Caco-2 (cell line): ENCODE data around the gene SIK1. TPM values are rescaled to one million over a fixed set of nuclear protein-coding genes. Genes with fewer than 3 reads are reported as not detected.
"Not testable (repeated sequence)": the region's sequence is repeated elsewhere in the genome, so short reads cannot be mapped to it uniquely, and the experiment has no call there.

Source experiments
- BruUV-seq: library from RNA; stranded (reverse); fragments of 400-500 nt; replicated peaks from 2 replicates; lab custom pipeline; 2021; lab: Mats Ljungman, UMichigan
- CTCF ChIA-PET: fragments of 300-600 bp; sonication (Branson Sonifier 250); formaldehyde crosslinking; loops from one replicate; lab custom pipeline; 2022; ENCODE audit warnings: antibody characterized with exemption; lab: Charles Lee
- POLR2A ChIA-PET: fragments of 300-600 bp; sonication (Branson Sonifier 250); formaldehyde crosslinking; loops from one replicate; lab custom pipeline; 2022; ENCODE audit warnings: antibody characterized with exemption; lab: Charles Lee
- DNase-seq, 2 experiments: peaks; one replicate each; pipeline versions ENCODE4 v3.0.0 to v3.0.0-alpha.2; 2020 to 2022
- H3K27me3 ChIP-seq: replicated peaks from 2 replicates; pipeline ENCODE4 v1.6.0; 2011; ENCODE audit warnings: low read length; ENCODE audit not compliant: control insufficient read depth, insufficient read depth
- H3K36me3 ChIP-seq: 2 replicates; pipeline ENCODE4 v1.5.1; 2011; ENCODE audit warnings: low read length; ENCODE audit not compliant: control insufficient read depth, insufficient read depth
- H3K4me1 ChIP-seq: fragments of 250-450 bp; sonication (Bioruptor Pico); 2 replicates; pipeline ENCODE4 v1.5.1; 2020; ENCODE audit warnings: mild to moderate bottlenecking
- H3K4me3 ChIP-seq: 2 replicates; pipeline ENCODE4 v1.5.1; 2011; ENCODE audit warnings: low read depth, mild to moderate bottlenecking, control low read depth, low read length
- H3K9me3 ChIP-seq: fragments of 250-450 bp; sonication (Bioruptor Pico); 2 replicates; pipeline ENCODE4 v1.5.1; 2020; ENCODE audit warnings: mild to moderate bottlenecking, moderate library complexity
- H3K27ac Mint-ChIP-seq: one replicate; pipeline ENCODE4 v1.8.0; 2022; ENCODE audit warnings: mixed read lengths; ENCODE audit not compliant: unreplicated experiment
- H3K27me3 Mint-ChIP-seq: one replicate; pipeline ENCODE4 v1.8.0; 2022; ENCODE audit warnings: mixed read lengths; ENCODE audit not compliant: insufficient read depth, unreplicated experiment
- H3K36me3 Mint-ChIP-seq: one replicate; pipeline ENCODE4 v1.8.0; 2022; ENCODE audit warnings: mild to moderate bottlenecking, mixed read lengths; ENCODE audit not compliant: insufficient read depth, unreplicated experiment
- H3K4me1 Mint-ChIP-seq: one replicate; pipeline ENCODE4 v1.8.0; 2022; ENCODE audit warnings: low read depth, mixed read lengths; ENCODE audit not compliant: unreplicated experiment
- H3K4me3 Mint-ChIP-seq: one replicate; pipeline ENCODE4 v1.8.0; 2022; ENCODE audit warnings: mild to moderate bottlenecking, moderate library complexity, mixed read lengths; ENCODE audit not compliant: unreplicated experiment
- H3K9me3 Mint-ChIP-seq: one replicate; pipeline ENCODE4 v1.8.0; 2022; ENCODE audit warnings: mixed read lengths; ENCODE audit not compliant: unreplicated experiment
- intact Hi-C: fragments of 100-400 bp; cut with micrococcal nuclease; formaldehyde crosslinking; loops from one replicate; pipeline ENCODE4 v1.10.0; 2022; ENCODE audit not compliant: unreplicated experiment
- total RNA-seq: library from RNA; stranded (reverse); gene quantifications from 2 replicates; pipeline ENCODE4 v1.2.3, GENCODE V29; 2022

Gene SIK1
- total RNA-seq, 1 experiment from 2014 or later = 69.4 TPM

DNA sequence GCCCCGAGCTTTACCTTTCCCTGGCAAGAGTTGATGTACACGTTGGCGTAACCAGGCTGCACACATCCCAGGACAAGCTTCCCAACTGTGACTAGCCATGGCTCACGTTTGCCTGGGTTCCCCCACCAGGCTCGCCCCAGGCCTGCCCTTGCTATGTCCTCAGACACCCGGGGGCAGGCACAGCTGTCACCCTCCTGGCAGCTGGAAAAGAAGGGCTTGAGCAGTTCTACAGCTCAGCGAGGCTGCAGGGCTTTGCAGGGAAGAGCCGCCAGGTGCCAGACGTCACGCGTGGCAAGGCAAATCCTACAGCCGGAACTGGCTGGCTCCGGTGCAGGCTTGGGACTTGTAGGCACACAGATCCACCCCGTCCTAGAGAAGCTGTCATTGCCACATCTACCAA is 22.5 kb downstream of the SIK1 start:
- H3K36me3 ChIP-seq, H3K27me3 ChIP-seq, H3K4me3 ChIP-seq, H3K4me1 Mint-ChIP-seq, H3K27ac Mint-ChIP-seq, H3K9me3 ChIP-seq, H3K4me1 ChIP-seq, H3K4me3 Mint-ChIP-seq, H3K27me3 Mint-ChIP-seq, DNase-seq, H3K9me3 Mint-ChIP-seq, intact Hi-C loops, H3K36me3 Mint-ChIP-seq, BruUV-seq, POLR2A ChIA-PET, CTCF ChIA-PET: not testable (repeated sequence)

GRCh38 chr21:43403651-43404430 is 23.1 kb downstream of the SIK1 start:
- H3K36me3 ChIP-seq, H3K27me3 Mint-ChIP-seq, H3K4me3 Mint-ChIP-seq, H3K4me3 ChIP-seq, H3K9me3 ChIP-seq, H3K9me3 Mint-ChIP-seq, CTCF ChIA-PET, BruUV-seq, H3K4me1 ChIP-seq, intact Hi-C loops, POLR2A ChIA-PET, H3K4me1 Mint-ChIP-seq, H3K27ac Mint-ChIP-seq, H3K27me3 ChIP-seq, DNase-seq, H3K36me3 Mint-ChIP-seq: not testable (repeated sequence)

DNA sequence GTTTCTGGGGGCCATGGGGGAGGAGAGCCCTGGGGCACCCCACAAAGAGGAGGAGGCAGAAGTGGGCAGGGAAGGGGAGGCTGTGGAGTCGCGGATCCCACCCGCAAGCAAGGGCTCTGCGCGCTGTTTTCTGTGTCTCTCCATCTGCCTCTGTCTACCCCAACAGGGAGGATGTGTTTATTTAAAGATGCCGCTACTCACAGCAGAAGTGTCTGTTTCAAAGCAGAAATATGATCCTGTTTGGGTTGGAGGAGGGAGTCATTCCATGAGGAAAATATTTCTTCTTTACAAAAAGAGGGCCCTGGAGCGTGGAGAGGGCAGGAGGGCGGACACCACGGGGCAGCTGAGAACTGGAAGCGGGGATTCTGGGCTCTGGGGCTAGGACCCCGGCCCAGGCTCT is 25.8 kb downstream of the SIK1 start:
- H3K36me3 Mint-ChIP-seq, H3K9me3 ChIP-seq, H3K4me3 ChIP-seq, intact Hi-C loops, POLR2A ChIA-PET, CTCF ChIA-PET, H3K4me1 Mint-ChIP-seq, H3K4me1 ChIP-seq, BruUV-seq, H3K9me3 Mint-ChIP-seq, H3K27ac Mint-ChIP-seq, H3K4me3 Mint-ChIP-seq, H3K27me3 Mint-ChIP-seq, DNase-seq, H3K36me3 ChIP-seq, H3K27me3 ChIP-seq: not testable (repeated sequence)

DNA sequence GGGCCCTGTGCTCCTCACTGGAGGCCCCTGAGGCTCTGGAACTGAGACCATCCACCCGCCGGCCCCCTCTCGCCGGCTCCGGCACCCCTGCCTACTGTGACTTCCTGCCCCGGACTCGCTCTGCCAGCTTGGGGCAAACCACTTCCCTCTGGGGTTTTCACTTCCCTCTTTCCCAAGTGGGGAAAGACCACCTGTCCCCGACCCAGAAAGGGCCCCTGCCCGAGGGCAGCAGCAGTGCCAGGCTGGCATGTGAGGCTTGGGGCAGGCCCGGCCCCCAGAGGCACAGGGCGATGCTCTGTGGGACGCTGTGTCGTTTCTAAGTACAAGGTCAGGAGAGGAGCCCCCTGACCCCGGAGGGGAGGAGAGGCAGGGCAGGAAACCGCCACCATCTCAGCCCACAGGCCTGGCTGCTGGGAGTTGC is 27.3 kb downstream of the SIK1 start:
- CTCF ChIA-PET, intact Hi-C loops: not testable (repeated sequence)

DNA sequence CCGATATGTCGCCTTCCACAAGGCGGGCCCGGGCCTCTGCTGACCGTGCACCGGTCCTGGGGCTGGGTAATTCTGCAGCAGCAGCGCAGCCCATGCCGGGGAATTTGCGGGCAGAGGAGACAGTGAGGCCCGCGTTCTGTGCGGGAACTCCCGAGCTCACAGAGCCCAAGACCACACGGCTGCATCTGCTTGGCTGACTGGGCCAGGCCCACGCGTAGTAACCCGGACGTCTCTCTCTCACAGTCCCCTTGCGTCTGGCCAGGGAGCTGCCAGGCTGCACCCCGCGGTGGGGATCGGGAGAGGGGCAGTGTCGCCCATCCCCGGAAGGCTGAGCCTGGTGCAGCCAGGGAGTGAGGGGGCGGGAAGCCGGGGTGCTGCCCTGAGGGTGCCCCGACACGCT is 27.8 kb downstream of the SIK1 start:
- H3K36me3 ChIP-seq, H3K9me3 ChIP-seq, H3K4me1 ChIP-seq, intact Hi-C loops, DNase-seq, BruUV-seq, H3K27ac Mint-ChIP-seq, H3K4me3 ChIP-seq, H3K36me3 Mint-ChIP-seq, H3K9me3 Mint-ChIP-seq, POLR2A ChIA-PET, H3K27me3 ChIP-seq, H3K4me3 Mint-ChIP-seq, H3K4me1 Mint-ChIP-seq, CTCF ChIA-PET, H3K27me3 Mint-ChIP-seq: not testable (repeated sequence)

More for the DNA sequence above, 27.3 kb downstream of the SIK1 start:
- H3K27me3 ChIP-seq, H3K27ac Mint-ChIP-seq, H3K27me3 Mint-ChIP-seq, H3K4me1 ChIP-seq, H3K4me3 ChIP-seq, H3K4me1 Mint-ChIP-seq, H3K9me3 ChIP-seq, H3K4me3 Mint-ChIP-seq, H3K9me3 Mint-ChIP-seq, H3K36me3 Mint-ChIP-seq, POLR2A ChIA-PET, H3K36me3 ChIP-seq, BruUV-seq, DNase-seq: not testable (repeated sequence)

DNA sequence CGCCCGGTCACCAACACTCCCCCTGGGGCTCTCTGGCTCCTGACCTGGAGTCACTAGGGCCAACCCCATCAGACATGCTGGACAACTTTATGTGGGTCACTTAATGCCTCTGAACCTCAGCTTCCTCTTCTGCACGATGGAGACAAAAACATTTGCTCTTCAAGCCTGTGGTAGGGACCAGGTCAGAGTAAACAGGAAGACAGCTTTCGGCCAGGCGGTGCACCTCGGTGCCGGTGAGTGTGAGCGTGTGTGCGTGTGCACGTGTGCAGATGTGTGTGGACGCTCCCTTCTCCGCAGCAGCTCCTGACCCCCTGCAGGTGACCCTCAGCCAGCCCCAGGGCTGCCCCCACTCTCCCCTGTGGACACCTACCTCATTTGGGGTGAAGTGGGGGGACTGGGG is 28.4 kb downstream of the SIK1 start:
- DNase-seq, H3K36me3 ChIP-seq, H3K9me3 Mint-ChIP-seq, H3K4me1 Mint-ChIP-seq, H3K4me3 Mint-ChIP-seq, H3K36me3 Mint-ChIP-seq, H3K4me3 ChIP-seq, CTCF ChIA-PET, H3K9me3 ChIP-seq, H3K27me3 ChIP-seq, H3K4me1 ChIP-seq, intact Hi-C loops, BruUV-seq, H3K27me3 Mint-ChIP-seq, POLR2A ChIA-PET, H3K27ac Mint-ChIP-seq: not testable (repeated sequence)

DNA sequence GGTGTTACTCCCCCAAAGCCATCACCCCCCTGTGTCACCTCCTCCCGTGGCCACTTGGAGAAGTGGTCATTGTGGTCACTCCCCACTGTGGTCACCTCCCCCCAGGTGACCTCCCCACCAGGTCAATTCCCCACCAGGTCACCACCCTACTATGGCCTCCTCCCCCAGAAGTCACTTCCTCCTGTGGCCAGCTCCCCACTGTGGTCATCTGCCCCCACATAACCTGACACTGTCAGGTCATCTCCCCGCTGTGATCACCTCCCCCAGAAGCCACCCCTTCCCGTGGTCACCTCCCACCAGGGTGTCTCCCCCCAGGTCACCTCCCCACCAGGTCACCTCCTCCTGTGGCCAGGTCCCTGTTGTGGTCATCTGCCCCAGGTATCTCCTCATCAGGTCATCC is 28.9 kb downstream of the SIK1 start:
- CTCF ChIA-PET, H3K27ac Mint-ChIP-seq: not testable (repeated sequence)

More for the DNA sequence above, 28.9 kb downstream of the SIK1 start:
- H3K4me1 ChIP-seq, H3K9me3 Mint-ChIP-seq, H3K4me3 ChIP-seq, POLR2A ChIA-PET, H3K36me3 ChIP-seq, H3K4me1 Mint-ChIP-seq, H3K27me3 ChIP-seq, H3K9me3 ChIP-seq, DNase-seq, BruUV-seq, H3K36me3 Mint-ChIP-seq, intact Hi-C loops, H3K4me3 Mint-ChIP-seq, H3K27me3 Mint-ChIP-seq: not testable (repeated sequence)
